ENCODE data around the gene NSL1.

DNA sequence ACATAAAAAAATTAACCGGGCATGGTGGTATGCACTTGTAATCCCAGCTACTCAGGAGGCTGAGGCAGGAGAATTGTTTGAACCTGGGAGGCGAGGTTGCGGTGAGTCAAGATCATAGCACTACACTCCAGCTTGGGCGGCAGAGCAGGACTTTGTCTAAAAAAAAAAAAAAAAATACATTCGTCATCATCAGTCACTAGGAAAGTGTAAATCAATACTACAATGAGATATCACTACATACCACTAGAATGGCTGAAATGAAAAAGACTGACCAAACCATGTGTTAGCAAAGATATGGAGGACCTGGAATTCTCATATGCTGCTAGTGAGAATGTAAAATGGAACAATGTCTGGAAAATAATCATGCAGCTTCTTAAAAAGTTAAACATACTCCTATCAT lies 46.6 kb upstream of the NSL1 start:
- TF ChIP-seq, protein P1, sequence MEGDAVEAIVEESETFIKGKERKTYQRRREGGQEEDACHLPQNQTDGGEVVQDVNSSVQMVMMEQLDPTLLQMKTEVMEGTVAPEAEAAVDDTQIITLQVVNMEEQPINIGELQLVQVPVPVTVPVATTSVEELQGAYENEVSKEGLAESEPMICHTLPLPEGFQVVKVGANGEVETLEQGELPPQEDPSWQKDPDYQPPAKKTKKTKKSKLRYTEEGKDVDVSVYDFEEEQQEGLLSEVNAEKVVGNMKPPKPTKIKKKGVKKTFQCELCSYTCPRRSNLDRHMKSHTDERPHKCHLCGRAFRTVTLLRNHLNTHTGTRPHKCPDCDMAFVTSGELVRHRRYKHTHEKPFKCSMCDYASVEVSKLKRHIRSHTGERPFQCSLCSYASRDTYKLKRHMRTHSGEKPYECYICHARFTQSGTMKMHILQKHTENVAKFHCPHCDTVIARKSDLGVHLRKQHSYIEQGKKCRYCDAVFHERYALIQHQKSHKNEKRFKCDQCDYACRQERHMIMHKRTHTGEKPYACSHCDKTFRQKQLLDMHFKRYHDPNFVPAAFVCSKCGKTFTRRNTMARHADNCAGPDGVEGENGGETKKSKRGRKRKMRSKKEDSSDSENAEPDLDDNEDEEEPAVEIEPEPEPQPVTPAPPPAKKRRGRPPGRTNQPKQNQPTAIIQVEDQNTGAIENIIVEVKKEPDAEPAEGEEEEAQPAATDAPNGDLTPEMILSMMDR (IDR thresholded peaks at IDR 0.05), result no peak
- no peak for TF ChIP-seq POLR2A (IDR thresholded peaks at IDR 0.05)

Measured in heart left ventricle (tissue), 13 donors.